DMS114 treated with DMSO at 0.1 percent for 48 hours (cell line): ENCODE results near the gene LRRD1.
A peak's percentile ranks its signal among the peaks of the same experiment; 100 is the strongest.
"Not testable (repeated sequence)": the region's sequence is repeated elsewhere in the genome, so short reads cannot be mapped to it uniquely, and the experiment has no call there.

ENCODE experiments used
- DNase-seq: peaks from one replicate; lab custom pipeline; 2025; ENCODE audit not compliant: unreplicated experiment; lab: John Stamatoyannopoulos, UW

Gene LRRD1

DNA sequence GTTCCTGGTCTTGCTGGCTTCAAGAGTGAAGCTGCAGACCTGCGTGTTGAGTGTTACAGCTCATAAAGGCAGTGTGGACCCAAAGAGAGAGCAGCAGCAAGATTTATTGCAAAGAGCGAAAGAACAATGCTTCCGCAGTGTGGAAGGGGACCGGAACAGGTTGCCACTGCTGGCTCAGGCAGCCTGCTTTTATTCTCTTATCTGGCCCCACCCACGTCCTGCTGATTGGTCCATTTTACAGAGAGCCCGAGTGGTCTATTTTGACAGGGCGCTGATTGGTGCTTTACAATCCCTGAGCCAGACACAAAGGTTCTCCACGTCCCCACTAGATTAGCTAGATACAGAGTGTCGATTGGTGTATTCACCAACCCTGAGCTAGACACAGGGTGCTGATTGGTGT lies 36.2 kb downstream of the LRRD1 start:
- DNase-seq, result not testable (repeated sequence)

DNA sequence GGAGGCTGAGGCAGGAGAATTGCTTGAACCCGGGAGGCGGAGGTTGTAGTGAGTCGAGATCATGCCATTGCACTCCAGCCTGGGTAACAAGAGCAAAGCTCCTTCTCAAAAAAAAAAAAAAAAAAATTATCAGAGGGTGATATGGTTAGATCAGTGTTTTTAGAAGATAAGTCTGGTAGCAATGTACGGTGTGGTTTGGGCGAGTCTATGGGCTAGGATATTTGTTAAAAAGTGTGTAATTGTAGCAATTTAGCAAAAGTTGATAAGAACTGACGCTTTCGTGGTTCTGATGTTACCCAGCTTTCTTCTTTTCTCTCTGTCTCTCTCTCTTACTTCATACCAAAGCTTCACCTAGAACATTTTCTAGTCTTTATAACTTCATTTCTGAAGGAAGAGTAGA lies 37.8 kb downstream of the LRRD1 start:
- DNase-seq, result no peak

DNA sequence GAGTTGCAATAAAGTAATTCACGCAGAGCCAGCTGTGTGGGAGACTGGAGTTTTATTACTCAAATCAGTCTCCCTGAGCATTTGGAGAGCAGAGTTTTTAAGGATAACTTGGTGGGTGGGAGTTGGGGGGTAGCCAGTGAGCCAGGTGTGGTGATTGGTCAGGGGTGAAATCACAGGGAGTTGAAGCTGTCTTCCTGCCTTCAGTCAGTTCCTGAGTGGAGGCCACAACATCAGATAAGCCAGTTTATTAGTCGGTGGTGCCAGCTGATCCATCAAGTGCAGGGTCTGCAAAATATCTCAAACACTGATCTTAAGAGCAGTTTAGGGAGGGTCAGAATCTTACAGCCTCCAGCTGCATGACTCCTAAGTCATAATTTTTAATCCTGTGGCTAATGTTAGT lies 41.4 kb downstream of the LRRD1 start:
- DNase-seq, result no peak

- peak; percentile 43 for DNase-seq
Measured at GRCh38 chr7:92135052-92135889, 43.7 kb downstream of the LRRD1 start.

DNA sequence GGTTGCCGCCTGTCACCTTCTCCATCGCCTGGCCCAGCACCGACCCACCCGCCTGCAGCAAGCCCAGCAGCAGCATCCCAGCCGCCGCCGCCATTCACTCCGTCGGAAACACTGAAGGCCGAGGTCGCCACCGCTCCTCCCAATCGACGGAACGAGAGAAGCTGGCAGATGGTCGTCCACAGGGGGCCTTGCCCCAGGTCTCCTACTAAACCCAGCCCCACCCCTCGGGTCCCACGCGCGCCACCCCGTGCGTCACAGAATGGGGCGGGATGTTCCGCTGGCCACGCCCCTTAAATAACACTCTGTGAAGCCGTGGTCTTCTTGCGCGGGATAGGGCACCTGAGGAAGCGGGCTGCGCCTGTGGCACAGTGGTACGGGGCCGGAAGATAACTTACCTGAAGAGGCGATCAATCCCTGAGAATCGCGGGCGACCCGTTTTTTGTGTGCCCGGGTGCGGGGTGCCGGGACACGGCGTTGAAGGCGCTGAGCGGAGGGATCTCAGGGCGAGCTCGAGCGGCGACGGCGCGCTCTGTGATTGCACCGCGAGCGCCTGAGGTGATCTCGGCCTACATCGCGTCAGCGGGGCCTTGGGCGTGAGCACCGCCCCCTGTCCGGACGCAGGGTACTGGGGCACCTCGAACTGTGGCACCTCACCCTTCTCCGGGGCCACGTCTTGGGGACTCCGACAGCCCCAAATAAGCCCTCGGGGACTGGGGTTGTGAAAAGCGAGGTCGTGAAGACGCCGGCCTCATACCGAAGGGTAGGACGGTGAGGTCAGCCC lies 44.5 kb downstream of the LRRD1 start, which contains the start of gene CYP51A1:
CYP51A1 (minus strand) TSS at position 207 of the 781 bp plus-strand sequence; CDS start at position 94, 113 bp downstream.
- peak; percentile 85 for DNase-seq

- peak; percentile 40 for DNase-seq
Measured at GRCh38 chr7:92133737-92134270, 45.1 kb downstream of the LRRD1 start.

- DNase-seq, result no peak
Measured at GRCh38 chr7:92133133-92133736, 45.7 kb downstream of the LRRD1 start.

GRCh38 chr7:92131764-92132330 lies 47.1 kb downstream of the LRRD1 start:
- DNase-seq, result no peak

GRCh38 chr7:92131093-92131492 lies 47.8 kb downstream of the LRRD1 start:
- no peak for DNase-seq

GRCh38 chr7:92121681-92122080 lies 57.3 kb downstream of the LRRD1 start:
- DNase-seq, result no peak

DNA sequence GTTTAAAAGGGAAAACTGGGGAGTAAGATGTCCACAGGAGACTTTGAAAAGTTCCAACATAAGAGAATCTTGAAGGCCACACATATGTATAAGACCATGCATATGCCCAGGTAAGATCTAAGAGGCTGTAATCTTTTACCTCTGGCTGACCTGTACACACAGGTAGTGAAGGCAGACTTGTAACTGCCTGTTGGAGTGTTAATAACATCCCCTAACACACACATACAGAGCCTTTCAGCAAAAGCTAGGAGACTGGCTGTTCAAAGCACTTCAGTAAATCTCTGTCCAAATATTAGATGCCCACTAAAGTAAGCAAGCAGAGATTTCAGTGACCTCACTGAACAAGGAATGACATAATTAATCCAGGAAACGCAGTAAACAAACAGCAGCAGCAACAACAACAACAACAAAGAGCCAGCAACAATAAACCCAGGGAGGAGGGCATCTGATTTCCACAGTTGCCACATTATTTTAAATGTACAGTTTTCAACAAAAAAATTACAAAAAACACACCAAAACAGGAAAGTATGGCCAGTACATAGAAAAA lies 59.7 kb downstream of the LRRD1 start:
- no peak for DNase-seq

- no peak for DNase-seq
Measured at GRCh38 chr7:92116949-92117348, 62.0 kb downstream of the LRRD1 start.

DNA sequence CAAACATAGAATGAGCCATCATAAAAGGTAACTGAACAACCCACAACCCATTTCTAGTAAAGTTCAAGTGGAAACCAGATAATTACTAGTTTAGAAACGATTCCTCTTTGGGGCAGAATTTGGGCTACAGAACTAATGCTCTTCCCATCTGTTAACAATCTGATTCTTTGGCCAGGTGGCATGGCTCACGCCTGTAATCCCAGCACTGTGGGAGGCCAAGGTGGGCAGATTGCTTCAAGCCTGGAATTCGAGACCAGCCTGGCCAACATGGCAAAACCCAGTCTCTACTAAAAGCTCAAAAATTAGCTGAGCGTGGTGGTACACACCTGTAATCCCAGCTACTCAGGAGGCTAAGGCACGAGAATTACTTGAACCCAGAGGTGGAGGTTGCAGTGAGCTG lies 63.1 kb downstream of the LRRD1 start:
- DNase-seq, result no peak

DNA sequence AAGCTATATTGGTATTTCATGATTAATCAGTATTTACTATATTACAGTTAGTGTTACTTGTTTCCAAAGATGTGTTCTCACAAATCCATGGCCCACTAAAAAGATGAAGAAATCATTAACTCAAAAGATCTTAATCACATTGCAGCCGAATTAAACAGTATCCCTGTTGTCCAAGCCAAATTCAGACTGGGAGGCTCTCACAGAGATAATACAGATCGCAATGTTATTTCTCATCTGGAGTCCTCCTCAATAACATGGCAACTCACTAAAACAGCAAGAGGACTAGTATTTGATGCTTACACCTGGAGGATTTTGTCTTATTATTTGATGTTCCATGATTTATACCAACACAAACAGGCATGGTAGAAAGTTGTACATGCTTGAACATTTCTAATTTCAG lies 68.1 kb downstream of the LRRD1 start:
- DNase-seq, result no peak

DNA sequence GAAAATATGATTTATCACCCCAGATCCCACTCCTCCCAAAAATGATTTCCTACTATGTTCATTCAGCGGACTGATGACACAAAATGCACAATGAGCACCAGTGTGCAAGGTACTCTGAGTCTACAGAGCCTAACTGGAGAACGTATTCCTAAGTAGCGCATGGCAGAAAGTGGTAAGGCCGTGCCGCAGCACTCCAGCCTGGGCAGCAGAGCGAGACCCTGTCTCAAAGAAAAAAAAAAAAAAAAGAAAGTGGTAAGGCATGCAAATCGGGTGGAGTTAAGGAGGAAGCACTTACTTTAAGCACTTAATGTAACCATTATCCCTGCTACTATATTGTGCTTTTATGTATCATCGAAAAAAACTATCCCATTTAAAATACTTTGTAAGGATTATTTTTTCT lies 70.1 kb downstream of the LRRD1 start:
- no peak for DNase-seq

GRCh38 chr7:92102862-92103261 lies 76.1 kb downstream of the LRRD1 start:
- not testable (repeated sequence) for DNase-seq

DNA sequence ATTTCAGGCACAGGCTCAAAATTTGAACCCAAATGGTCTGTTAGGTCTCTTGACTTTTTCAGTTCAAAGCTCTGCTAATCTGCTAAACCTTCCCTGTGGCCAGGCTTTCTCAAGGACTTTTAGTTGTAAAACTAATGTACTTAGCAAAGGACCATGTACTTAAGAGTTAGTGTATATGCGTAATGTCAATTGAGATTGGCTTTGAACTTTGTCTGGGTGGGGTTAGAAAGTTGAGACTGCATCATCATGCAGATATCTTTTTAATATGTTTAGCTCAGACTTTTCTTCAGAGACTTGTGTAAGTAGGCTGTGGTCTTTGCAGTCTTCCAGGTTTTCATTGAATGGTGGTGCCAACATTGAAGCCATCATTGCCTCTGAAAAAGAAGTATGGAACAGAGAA lies 78.4 kb downstream of the LRRD1 start:
- DNase-seq, result no peak

- DNase-seq, result no peak
Measured at GRCh38 chr7:92095380-92095779, 83.6 kb downstream of the LRRD1 start.
